Effector CD4-positive, alpha-beta T cell (primary cell): ENCODE results near the gene SLC44A3.

Experiments used
- DNase-seq: peaks from one replicate; pipeline ENCODE4 v3.0.0-alpha.2; 2020

SLC44A3 gene

DNA sequence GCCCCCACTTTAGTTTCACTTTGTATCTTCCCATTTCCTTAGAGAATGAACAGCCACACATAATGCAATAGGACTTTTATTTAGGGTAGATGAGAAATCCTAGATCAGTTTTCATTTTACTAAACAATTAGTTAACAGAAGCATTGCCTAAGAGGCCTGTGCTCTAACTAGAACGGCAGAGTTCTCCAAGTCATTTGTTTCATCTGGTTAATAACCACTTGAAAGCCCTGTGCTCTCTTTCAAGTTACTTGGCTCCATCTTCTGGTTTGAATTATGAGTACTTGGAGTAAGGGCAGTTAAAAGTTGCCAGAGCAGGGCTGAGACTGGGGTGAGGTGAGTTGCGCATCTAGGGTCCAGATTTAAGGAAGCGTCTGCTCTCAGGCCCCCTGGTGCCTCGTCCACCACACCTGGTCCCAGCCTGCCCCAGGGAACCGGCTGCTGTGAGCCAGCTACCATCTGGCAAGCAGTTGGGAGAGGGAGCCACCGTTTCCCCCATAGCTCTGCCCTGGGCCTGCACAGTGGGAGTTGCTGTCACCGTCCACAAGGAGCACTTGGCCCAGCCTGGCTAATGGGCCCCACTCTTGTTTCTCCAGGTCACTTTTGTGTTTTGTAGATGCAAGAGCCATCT, 18.1 kb upstream of the SLC44A3 start:
- DNase-seq, result no peak

DNA sequence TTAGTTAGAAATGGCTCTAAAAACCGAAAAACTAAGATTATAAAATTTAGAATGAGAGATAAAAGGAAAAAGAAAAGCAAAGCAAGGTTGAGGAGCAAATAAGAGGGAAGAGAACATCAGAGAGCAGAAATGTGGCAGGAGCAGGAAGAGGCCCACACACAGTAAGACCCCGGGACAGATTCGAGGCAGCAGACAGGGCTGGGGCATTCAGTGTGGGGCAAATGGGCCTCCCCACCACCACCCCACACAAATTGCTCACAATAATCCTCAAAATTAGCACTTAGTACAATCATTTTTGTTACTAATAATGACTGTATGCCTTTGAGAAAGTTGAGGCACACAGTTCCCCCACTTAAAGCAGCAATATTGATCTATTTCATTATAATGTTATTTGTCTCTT, 17.1 kb upstream of the SLC44A3 start:
- no peak for DNase-seq

DNA sequence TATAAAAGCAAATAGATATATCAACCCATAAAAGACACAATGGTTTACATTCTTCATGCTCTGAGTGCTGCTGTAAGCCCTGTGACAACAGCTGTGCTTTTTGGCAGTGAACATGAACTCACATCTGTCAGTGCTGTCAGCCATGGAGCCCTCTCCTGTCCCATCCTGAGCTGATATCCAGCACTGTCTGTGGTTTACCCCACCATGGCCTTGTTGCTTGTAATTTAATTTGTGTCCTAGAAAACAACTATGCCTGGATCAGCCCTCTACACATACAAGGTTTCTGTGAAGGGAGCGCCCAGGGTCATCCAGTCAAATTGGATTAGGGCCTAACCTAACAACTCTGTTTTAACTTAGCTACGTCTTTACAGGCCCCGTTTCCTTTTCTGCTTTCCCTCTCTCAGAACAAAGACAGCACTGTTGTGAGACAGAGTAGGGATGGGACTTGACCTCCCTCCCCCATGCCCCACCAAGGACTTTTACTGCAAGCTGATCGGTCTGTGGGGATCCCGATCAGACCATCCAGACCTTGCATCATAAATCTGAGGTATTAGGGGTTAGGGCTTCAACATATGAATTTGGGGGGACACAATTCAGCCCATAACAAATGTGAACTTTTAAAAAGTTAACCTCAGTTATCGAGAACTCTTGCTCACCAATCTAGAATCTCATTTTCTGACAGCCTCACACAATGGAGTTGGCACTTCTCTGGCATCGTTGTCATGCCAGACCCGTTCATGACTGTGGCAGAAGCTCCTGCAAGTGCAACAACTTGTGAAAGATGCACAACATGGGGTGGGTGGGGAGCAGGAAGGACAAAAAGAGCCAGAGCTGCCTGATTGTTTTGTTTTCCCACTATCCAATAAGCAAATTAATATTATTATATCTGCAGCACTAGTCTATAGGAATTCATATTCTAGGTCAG, 16.4 kb upstream of the SLC44A3 start:
- no peak for DNase-seq

DNA sequence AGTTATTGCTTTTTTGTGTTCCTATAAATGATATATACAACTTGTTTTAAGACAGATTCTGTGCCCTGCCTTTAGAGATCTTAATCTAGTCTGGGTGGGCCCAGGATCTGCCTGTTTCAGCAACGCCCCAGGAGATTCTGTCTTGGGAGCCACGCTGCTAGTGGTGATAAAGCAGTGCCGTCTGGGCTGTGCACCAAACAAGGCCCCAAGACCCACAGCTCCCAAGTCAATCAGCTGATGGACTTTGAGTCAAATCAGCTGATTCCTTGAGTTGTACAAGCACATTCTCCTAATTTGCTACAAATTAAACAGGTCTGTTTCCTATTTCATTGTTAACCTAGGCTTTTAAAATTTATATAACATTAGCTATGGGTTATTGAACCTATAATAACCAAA, 15.7 kb upstream of the SLC44A3 start:
- no peak for DNase-seq

DNA sequence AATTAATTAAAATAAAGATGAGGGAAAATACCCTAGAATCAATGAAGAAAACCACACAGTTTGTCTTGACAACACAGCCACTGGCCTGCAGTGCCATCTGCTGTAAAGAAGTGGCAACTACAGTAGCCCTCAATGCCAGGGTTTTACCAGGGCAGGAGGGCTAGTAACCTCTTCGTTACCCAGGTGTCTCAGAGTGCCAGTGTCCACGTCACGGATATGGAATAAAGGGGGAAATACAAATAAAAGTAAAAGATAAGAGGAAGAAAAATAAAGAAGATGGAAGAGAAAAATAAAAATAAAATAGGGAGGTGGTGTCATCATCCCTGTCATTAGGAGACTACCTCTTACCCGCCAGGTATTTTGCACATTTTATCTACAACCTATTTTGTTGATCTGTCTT, 14.2 kb upstream of the SLC44A3 start:
- peak; percentile 18 for DNase-seq

DNA sequence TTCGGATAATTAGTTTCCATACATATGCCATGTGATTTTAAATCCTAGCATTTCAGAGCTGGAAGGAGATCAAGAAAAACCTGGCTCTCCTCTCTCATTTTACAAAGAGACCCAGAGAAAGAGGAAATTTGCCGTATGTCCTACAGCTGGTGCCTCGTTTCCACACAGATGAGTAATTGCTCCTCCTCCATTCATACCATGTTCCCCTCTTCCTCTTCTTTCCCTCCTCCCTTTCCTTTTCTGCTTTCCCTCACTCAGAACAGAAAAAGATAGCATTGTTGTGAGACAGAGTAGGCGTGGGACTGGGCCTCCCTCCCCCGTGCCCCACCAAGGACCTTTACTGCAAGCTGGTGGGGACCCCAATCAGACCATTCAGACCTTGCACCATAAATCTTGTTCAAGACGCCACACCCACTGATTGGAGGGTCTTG, 13.7 kb upstream of the SLC44A3 start:
- no peak for DNase-seq

DNA sequence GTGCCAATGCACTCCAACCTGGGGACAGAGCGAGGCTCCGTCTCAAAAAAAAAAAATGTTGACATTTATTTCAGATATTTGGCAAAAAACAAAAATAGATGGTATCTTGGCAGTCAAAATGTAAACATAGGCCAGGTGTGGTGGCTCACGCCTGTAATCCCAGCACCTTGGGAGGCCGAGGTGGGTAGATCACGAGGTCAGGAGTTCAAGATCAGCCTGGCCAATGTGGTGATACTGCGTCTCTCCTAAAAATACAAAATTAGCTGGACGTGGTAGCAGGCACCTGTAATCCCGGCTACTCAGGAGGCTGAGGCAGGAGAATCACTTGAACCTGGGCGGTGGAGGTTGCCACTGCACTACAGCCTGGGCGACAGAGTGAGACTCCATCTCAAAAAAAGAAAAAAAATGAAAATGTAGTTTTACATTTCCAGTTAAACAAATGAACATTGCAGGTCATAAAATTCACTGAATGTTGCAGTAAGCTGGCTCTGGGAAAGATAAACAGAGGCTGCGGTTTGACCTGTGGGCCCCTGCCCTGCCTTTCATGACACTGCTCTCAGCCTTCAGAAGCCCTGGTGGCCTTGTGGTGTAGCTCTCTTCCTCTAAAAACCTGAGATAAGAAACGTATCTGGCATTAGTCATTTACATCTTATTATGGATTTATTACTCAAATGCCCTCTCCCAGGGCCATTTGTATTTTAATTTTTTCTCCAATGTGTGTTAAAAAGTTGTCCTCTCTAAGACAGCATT, 12.2 kb upstream of the SLC44A3 start:
- no peak for DNase-seq

DNA sequence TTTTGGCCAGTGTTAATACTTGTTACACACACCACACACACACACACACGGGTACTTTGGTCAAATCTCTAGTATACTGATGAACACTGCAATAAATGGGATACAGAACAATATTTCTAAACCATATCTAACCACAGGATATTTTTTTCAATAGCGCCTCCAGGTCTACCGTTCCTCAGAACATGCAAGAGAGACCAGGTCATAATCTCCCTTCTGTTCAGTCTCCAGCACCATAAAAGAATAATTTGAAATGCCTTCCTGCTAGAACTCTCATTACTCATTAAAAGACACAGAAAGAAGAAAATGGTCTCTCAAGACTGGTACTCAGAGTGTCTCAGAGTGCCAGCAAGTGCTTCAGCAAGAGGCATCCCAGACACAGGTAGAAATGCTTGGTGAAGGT, 11.5 kb upstream of the SLC44A3 start:
- no peak for DNase-seq

DNA sequence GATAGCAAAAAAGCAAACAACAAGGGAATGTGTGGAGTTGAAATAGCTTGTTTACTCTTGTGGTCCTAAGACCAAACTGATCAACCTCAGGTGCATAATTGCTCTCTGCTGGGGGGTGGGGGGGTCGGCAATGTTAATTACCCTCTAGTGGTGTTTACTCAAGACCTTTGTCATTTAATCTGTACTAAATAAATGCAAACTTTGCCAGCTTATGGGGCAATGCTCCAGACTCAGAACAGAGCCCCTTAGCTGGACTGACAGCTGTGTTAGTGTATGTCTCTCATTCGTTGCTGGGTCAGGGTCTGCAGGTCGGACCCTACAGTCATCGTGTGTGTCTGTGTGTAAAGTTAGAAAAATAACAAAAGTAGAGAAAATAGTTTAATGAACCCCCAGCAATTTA, 7.2 kb upstream of the SLC44A3 start:
- DNase-seq, result no peak

DNA sequence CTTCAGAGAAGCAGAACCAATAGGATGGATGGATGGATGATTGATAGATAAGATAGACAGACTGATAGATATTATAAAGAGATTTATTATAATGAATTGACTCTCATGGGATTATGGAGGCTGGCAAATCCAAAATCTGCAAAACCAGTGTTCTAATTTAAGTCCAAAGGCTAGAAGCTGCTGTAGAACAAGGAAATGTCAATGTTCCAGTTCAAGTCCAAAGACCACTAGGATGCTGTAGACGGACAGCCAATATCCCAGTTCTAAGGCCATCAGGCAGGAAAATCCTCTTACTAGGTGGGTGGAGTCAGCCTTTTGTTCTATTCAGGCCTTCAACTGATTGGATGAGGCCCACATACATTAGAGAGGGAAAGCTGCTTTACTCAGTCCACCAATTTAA, 4.1 kb upstream of the SLC44A3 start:
- DNase-seq, result no peak

DNA sequence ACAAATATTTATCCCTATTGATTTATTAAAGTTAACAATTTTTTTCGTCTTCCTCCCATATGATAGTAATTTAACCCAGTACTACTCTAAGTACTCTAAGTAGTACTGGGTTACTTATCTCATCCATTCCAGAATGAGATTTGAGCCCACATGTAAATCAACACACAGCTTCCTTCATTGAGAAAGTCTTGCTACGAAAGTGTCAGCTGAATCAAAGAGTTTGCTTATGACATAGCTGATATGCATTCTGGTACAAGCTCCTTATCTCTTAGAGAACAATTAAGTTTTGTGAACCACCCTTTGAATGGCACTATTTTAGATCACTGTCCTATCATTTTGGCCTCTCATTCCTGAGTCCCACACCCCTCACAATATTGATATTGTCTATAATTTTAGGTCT, 2.4 kb upstream of the SLC44A3 start:
- DNase-seq, result no peak

DNA sequence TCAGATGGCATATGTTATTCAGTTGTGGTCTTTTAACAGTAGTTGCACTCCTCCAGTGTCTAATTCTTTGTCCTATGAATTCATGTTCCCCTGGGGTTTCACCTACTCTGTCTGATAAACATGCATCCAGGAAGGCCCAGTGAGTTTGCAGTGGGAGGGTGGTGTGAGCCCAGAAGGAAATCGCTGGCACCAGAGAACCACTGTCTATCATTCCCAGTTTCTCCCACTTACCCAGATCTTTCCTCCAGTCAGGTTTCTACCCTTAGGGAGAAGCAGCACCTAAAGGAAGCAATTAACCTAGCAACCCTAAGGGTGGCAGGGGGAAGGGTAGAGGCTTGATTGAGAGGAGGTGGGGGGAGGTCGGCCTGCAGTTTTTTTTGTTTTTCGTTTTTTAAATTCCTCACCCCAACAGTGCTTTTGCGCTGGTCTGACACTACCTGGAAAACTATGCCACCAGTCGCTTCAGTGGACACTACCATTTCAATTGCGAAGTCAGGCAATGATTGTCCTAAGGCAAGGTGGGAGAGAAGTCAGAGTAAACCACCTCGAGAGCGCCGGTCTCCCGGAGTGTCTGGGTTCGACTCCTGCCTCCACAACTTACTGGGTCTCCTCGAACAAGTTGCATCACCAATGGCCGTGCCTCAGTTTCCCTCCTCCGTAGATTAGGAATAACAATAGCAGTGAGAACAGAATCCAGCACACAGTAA, 766 bp upstream of the SLC44A3 start:
- no peak for DNase-seq

DNA sequence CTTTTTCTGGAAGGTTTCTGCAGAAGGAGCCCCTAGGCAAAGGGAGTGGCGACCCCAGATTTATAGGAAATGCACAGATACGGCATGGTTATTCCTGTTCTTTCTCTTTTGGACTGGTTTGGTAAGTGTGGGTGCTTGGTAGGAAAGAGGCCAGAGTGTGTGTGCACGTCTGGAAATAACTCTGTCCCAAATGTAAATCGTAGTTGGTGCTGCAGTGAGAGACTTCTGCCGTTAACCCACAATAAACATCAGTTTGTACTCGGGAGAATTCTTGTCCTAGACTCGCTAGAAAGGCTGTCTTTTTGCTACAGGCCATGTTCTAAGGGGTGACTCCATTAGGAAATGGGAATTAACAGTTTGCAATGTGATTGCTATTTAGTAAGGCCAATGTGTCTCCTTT, 779 bp downstream of the SLC44A3 start:
- DNase-seq, result no peak

DNA sequence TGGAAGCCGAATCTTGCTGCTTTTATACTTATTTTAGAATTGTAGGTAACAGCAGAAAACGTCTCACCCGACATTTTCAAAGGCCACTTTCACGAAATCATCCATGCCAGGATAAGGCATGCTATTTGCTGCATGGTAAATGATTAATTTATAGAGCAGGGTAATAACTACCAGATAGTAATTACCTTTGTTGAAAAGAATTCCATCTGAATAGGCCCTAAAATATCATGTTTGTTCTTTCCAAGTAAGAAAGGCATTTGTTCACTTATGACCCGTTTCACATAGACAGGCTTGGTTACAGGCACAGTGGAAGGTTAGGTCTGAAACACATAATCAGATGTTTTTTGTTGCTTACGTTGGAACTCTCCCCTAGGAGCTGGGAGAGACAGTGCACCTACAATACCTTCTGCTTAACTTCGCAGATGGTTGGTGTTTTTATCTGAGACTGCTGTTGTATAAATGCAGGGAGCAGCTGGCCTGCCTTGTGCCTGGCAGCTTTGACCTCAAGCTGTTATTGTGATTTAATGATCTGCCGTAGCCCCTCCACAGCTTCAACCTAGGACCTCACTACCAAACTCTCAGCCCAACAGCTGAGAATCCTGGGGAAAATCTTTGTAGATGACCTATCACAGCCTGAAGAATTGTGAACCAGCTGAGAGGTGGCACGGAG, 1.6 kb downstream of the SLC44A3 start:
- DNase-seq, result no peak

DNA sequence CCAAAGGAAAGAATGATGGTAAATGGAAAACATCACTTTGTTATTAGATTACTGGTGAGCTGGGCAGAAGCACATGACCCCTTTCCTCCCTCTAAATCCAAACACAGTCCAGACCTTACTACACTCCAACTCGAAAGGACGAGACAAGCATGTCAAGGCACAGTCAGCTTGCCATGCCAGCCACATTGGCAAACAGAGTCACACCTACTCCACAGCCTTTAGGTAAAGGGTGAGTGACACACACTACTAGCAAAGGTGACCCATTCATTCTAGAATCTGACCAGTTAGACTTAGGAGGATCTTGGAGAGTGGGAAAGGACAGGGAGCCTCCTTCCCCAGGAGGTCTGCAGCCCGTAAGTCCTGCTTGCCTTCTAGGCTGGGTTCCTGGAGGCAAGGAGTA, 3.0 kb downstream of the SLC44A3 start:
- DNase-seq, result no peak

DNA sequence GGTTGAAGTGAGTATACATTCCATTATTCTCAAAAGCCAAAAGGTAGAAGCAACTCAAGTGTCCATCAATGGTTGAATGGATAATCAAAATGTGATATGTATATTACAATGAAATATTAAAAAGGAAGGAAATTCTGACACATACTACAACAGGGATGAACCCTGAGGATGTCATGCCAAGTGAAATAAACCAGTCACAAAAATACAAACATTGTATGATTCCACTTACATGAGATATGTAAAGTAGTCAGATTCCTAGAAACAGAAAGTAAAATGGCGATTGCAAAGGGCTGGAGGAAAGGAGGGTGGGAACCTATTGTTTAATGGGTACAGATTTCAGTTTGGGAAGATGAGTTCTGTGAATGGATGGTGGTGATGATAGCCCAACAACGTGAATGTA, 5.8 kb downstream of the SLC44A3 start:
- no peak for DNase-seq

DNA sequence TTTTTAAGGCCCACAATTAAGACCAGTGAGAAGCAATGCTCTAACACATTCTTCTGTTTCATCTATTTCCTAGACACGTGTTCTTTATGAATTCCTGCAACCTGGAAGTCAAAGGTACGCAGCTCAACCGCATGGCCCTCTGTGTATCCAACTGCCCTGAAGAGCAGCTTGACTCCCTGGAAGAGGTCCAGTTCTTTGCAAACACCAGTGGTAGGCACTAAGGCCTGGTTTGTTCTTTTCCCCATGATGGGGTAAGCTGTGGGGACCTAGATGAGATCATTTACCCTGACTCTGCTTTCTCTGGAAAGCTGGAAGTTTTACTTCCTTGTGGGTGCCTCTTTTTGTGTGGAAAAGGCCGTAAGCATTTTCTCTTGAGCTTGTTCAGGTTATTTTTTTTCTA, 7.3 kb downstream of the SLC44A3 start:
- no peak for DNase-seq

DNA sequence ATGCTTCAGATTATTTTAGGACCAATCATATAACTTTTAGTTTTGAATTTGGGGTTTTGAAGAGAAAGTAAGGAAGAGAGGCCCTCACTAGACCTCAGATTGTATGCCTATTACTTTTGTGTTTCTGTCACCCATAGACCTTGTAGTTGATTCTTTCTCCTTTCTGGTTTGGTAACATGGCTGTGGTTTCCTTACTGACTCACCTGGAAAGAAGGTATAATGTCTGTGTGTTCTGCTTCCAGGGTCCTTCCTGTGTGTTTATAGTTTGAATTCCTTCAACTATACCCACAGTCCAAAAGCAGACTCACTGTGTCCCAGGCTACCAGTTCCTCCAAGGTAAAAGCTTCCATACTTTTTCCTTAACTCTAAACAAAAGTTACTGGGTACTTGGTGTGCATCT, 8.1 kb downstream of the SLC44A3 start:
- DNase-seq, result no peak

DNA sequence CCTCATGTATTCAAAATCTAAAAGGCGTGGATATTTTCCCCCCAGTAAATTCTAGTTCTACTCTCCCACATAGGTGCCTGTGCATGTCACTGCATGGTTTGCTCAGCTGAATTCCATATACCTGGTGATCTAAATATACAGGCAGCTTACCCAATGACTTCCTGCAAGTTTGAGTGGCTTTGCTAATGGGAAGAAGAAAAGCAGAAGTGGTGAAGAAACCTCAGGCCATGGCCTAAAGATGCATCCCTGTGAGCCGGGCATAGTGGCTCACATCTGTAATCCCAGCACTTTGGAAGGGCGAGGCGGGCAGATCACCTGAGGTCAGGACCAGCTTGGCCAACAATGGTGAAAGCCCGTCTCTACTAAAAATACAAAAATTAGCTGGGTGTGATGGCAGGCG, 11.5 kb downstream of the SLC44A3 start:
- DNase-seq, result no peak

DNA sequence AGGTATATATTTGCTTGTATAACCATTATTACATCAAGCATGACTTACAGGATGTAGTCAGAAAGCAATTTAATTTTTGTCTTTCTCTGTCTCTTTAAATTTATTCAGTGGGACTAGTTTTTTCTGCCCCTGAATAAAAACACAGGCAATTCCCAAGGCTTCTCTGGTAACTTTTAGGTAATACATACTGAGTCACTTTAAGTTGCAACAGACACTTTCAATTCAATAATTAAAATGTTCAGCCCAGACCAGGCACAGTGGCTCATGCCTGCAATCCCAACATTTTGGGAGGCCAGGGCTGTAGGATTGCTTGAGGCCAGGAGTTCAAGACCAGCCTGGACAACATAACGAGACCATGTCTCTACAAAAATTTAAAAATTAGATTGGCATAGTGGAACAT, 12.3 kb downstream of the SLC44A3 start:
- DNase-seq, result no peak

DNA sequence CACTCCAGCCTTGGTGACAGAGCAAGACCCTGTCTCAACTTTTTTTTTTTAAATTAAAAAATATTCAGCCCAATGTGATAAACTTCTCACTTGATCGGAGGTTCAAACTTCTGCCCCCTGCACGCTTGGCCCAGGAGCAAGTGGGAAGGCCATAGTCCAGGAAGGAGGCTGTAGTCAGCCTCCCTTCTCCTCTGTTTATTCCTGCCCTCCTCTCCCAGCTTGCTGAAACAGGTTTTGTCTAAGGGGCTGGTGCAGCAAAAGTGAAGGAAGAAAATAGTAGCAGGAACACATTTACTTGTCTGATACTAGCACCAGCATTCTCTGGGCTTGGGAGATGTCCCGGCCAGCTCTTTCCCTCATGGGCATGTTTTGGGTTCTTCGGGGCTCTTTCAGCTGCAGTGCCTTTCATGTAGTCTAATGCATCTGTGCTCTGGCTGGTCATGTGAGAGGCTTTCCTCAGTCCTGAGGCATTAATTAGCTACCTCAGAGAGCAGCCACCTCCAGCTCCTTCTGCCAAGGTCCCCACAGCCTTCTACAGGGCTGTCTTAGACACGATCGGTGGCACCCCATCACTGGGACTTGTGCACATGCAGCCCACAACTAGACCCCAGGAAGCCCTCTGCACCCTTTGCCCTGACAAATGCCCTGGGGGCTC, 12.9 kb downstream of the SLC44A3 start:
- DNase-seq, result no peak

DNA sequence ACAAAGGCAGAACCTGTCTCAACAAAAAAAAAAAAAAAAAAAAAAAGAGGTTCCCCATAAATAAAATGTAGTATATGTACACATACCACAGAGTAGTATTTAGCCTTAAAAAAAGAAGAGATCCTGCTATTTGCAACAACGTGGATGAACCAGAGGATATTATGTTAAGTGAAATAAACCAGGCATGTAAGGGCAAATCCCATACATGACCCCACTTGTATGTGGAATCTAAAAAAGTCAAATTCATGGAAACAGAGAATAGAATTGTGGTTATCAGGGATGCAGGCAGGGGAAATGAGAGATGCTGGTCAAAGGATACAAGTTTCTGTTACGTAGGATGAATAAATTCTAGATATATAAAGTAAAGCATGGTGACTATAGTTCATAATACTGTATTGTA, 16.7 kb downstream of the SLC44A3 start:
- DNase-seq, result no peak
